Middle frontal gyrus (tissue), 1 donor: ENCODE data around the gene PMPCB.

Experiments used
- DNase-seq: peaks from one replicate; pipeline ENCODE4 v3.0.0-alpha.2; 2015; ENCODE audit warnings: low spot score; ENCODE audit errors: extremely low spot score

The PMPCB gene

DNA sequence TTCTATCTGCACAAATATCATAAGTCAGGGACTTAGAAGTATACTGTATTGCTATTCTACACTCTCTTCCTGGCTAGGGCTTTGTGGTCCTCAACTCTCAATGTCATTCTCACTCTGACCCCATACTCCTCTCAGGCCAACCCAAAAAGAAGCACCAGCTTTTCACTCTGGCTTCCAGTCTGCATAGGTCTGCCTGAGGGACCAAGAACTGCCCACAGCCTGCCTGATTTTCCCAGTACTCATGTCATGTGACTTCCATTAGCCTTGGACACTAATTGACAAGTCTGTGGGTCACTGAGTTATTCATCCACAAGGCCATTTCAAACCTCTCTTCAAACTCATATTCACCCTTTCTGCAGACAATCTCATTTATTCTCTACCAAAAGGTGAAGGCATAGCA lies 19.8 kb downstream of the PMPCB start:
- DNase-seq, result no peak

DNA sequence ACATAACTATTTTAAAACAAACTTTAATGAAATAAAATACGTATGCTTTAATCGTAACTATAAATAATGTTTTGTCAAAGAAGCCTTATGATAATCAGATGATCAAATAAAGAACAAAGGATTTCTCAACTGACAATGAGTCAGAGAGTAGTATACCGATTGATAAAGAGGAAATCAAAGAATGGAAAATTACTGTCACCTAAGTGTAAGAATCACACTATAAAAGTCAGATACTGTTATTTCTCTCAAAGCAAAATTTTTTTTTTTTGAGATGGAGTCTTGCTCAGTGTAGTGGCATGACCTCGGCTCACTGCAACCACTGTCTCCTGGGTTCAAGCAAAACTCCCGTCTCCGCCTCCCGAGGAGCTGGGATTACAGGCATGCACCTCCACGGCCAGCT lies 28.5 kb downstream of the PMPCB start:
- no peak for DNase-seq

DNA sequence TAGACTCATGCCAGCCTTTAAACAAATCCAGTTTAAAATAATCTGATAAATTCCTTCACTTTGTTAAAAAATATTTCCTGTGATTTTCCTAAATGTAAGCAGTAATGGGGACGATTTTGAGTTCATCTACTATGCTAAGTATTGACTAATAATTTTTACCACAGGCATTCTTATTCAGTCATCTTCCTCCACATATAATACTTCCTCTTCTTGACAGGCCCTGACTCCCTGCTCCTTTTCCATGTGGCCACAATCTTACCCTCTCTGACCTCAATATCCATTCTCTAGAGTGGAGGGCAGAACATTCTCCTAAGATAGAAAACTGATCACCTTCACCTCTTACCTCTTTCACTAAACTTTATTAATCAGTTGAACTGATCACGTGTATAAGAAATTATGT lies 39.5 kb downstream of the PMPCB start:
- no peak for DNase-seq

DNA sequence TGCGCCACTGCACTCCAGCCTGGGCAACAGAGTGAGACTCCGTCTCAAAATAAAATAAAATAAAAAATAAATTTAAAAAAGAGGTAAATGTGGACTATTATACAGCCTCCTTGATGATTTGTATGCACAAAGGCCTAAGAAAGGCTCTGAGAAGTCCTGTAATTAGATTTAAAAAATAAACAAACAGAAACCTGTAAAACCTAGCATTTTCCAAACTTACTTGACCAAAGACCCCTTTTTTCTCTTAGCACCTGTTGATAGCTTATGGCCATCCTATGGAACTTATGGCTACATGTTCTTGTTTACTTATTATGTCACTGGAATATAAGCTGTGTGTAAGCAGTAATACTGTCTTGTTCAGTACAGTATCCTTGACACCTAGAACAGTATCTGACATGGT lies 41.6 kb downstream of the PMPCB start:
- DNase-seq, result no peak

DNA sequence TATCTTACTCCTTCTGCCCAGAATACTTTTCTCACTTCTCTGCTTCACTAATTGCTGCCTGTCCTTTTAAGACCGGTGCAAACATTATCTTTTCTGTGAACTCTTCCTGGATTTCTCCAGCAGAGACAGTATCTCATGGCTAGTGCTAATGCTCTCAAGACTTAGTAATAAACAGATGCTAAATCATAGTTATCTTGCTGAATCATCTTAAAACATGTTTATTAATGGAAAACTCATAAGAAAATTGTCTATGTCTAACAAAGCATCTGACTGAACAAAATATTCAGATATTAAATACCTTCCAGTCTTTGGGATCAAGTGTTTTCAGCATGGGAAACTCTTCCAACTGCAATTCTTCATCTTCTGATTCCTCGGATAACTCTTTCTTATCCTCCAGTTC lies 44.2 kb downstream of the PMPCB start:
- DNase-seq, result no peak

DNA sequence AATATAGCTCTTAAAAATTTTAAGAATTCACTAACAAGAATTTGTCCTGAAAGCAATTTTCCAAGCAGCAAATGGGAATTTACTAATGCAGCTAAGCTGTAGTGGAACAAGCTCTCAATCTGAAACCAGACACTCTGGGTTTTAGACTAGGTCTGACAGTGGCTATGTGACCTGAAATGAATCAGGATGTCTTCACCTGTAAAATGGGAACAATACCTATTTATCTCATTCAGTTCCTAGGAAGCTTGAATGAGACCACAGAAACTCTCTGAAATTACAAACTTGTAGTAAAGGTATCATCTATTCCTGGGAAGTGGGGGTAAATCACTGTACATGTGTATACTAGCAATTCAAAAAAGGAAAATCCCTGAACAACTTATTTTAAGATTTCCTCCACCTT lies 46.1 kb downstream of the PMPCB start:
- DNase-seq, result no peak

DNA sequence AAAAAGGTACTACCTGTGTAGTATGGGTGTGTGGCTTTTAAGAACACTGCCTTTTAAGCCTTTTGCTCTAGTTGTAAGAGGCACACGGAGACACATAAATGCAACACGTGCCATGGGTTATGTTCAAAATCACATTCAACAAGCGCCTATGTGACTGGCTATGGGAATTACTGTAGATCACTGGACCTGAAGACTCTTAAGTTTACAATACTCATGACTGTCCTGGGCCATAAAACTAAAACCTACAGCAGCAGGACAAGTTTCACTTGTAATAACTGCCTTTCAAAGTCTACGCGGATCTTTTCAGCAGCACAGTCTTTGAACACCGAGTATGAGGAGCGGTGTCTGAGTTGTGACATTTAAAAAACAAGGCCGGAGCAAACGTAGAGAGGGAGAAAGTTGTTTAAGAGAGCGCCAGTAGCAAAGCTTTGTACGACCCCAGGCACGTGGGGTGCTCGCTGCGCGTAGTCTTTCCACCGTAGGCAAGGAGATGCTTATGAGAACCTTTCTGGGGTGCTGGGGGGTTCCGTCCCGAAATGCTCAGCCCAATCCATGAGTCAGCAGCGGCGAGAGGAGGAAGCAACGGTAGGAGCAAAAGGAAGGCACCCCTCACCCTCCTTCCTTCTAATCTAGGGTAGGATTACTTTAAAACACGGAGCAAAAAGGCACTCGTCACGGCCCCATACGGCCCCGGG lies 46.7 kb downstream of the PMPCB start:
- DNase-seq, result no peak

DNA sequence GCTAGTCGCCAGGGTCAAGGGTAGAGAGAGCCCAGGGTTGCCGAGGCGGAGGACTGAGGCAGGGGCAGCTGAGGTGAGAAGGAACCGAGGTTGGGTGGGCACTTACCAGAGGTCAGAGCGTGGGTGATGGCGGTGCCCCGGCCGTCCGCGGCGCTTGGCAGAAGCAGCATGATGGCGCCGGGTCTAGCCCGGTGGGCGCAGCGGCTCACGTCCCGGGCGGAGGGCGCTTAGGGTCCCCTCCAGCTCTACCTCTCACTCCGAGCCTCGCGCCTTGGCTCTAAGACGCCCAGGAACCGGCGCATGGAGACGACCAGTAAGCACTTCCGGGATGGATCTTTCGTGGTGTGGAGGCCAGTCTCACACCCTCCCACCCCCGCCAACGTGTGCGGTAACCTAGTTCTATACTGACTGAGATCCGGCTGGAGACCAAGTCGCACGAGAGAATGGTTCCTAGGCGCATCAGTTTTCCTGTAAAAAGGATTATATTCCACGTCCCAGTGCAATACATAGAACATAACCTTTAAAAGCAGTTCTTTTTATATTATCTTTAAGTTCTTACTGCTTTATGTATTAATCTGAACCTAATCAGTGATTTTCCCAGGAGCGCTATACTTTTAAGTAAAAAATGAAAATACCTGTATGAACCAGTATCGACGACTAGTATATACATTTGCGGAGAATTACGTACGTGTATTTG lies 47.4 kb downstream of the PMPCB start, which contains the start of gene DNAJC2:
TSS of gene DNAJC2 (minus strand) at position 315 of the 697 bp plus-strand sequence. CDS start at position 170, 145 bp downstream.
- peak; percentile 86 for DNase-seq

DNA sequence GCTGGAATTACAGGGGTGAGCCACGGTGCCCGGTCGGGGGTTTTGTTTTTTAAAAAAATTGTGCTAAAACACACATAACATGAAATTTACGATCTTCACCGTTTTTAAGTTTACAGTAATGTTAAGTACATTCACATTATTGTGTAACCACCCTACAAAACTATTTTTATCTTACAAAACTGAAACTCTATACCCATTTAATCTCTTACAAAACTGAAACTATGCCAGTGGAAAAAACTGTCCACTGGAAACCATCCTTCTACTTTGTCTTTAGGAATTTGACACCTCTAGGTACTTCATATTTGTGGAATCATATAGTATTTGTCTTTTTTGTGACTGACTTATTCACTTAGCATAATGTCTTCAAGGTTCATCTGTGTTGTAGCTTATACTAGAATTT lies 49.2 kb downstream of the PMPCB start:
- no peak for DNase-seq

DNA sequence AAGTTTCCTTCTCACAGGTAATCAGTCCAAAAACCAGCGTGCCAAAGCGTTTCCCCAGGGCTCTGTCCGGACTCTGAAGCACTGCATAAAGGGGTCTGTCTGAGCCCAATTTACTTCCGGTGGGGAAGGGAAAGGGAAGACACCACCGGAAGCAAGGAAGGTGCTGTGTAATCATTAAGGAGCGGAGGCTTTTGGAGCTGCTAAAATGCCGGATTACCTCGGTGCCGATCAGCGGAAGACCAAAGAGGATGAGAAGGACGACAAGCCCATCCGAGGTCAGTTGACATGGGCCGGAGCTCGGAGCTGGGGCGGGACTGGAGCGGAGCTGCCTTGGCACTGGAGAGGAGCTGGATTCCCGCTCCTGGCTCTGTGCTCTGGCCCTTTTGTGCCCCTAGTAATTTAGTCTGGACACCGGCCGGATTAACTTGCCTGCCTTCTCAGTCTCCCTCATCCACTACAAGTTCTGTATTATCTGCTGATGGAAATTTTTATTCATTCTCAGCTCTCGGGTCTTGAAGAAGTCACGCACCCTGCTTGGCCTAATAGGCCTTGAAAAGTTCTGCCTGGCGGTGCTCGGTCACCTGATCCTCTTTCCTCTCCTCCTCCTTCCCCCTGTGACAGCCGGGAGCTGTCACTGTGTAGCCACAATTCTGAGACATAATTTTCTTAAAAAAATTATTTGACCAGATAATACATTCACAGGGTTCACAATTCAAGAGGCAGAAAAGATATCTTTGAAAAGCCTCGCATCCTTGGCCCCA lies 50.5 kb downstream of the PMPCB start, which contains the start of gene PSMC2:
TSS of gene PSMC2 (plus strand) at position 137 of the 761 bp plus-strand sequence. CDS start at position 206, 69 bp downstream.
- DNase-seq, result peak; percentile 78

DNA sequence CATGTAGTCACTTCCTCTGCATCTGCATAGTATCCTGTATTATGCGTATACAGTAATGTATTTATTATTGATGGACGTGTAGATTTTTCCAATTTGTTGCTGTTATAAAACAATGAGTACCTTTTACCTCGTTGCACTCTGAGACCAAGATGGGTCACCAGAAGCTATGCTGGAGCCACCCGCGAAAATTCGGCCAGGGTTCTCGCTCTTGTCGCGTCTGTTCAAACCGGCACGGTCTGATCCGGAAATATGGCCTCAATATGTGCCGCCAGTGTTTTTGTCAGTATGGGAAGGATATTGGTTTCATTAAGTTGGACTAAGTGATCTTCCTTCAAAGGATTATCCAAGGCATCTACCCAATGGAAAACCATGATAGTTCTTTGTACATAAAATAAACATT lies 51.2 kb downstream of the PMPCB start:
- no peak for DNase-seq

DNA sequence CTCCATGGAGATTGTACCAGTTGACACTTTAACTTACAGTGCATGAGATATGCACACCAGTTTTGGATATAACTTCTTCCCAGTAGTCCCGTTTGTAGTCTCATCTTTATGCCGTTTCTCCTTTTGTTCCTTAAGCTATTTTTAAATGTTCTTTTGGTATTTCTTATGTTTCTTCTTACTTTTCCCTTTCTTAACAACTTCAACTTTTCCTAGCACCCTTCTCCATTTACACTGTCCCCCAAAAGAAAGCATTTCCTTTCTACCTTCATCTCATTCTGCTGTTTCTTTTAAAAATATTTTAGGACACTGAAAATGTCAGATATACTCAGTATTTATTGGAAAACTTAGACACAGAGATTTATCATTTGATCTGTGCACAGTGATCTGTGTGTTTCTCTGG lies 51.7 kb downstream of the PMPCB start:
- no peak for DNase-seq

DNA sequence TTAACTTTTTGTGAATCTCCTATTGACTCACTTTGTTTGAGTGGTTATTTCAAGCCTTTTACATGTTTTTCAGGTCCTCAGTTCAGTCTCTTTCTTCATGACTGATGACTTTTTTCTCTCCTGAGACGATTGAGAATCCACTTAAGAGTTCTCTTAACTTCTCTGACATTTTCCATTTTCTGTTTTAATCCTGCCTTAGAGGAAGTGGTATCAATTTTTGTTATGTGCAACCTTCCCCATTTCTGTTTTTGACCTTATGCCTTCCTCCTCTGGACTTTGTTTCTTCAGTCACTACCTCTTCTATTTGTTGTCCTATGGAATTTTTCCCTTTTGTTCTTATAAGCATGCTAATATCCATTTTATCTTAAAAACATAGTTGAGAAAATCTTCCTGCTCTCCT lies 52.6 kb downstream of the PMPCB start:
- no peak for DNase-seq
